Measurements from ENCODE around the gene ASPSCR1.

Gene ASPSCR1

GRCh38 chr17:82047914-82048570 is 70.6 kb downstream of the ASPSCR1 start:
- no peak for TF ChIP-seq CTCF (conservative IDR thresholded peaks at IDR 0.05)
- no peak overlapping the region for H3K27ac ChIP-seq

GRCh38 chr17:82048571-82048971 is 71.1 kb downstream of the ASPSCR1 start:
- no peak overlapping the region for H3K27ac ChIP-seq
- no peak for TF ChIP-seq CTCF (conservative IDR thresholded peaks at IDR 0.05)

GRCh38 chr17:82049106-82049505 is 71.7 kb downstream of the ASPSCR1 start:
- no peak for TF ChIP-seq CTCF (conservative IDR thresholded peaks at IDR 0.05)
- H3K27ac ChIP-seq, result no peak overlapping the region

GRCh38 chr17:82049521-82049971 is 72.1 kb downstream of the ASPSCR1 start:
- TF ChIP-seq CTCF (conservative IDR thresholded peaks at IDR 0.05), result no peak

GRCh38 chr17:82050152-82050760 is 72.8 kb downstream of the ASPSCR1 start:
- no peak for TF ChIP-seq CTCF (conservative IDR thresholded peaks at IDR 0.05)
- H3K27ac ChIP-seq, result peak overlapping the region; percentile 87; the same call in 1 of the 2 replicates

More at GRCh38 chr17:82049521-82049971, 72.1 kb downstream of the ASPSCR1 start:
- H3K27ac ChIP-seq, result no peak overlapping the region

- TF ChIP-seq CTCF (conservative IDR thresholded peaks at IDR 0.05), result no peak
- H3K27ac ChIP-seq, result peak overlapping the region; percentile 87
These were observed 73.6 kb downstream of the ASPSCR1 start for GRCh38 chr17:82050761-82051641.
